Trophoblast cell (in vitro differentiated cells and primary cell): ENCODE data around the gene CPNE2.

ENCODE experiments used
- DNase-seq, 2 donors: peaks; one replicate each; pipeline ENCODE4 v3.0.0-alpha.2; 2016
- H2AFZ ChIP-seq: 2 replicates; pipeline ENCODE4 v1.6.1; 2013; ENCODE audit warnings: low read length, moderate library complexity, mild to moderate bottlenecking; ENCODE audit not compliant: insufficient read depth, poor library complexity
- H2AK5ac ChIP-seq: 2 replicates; pipeline ENCODE4 v1.6.1; 2013; ENCODE audit warnings: mild to moderate bottlenecking, low read length
- H2BK120ac ChIP-seq: 2 replicates; pipeline ENCODE4 v1.6.1; 2013; ENCODE audit warnings: low read length, mild to moderate bottlenecking, moderate library complexity; ENCODE audit not compliant: insufficient read depth, poor library complexity
- H2BK12ac ChIP-seq: 2 replicates; pipeline ENCODE4 v1.6.1; 2013; ENCODE audit warnings: mild to moderate bottlenecking, low read length, moderate library complexity
- H2BK5ac ChIP-seq: 2 replicates; pipeline ENCODE4 v1.6.1; 2013; ENCODE audit warnings: low read length, low read depth, moderate library complexity, mild to moderate bottlenecking; ENCODE audit not compliant: poor library complexity
- H3K14ac ChIP-seq: 2 replicates; pipeline ENCODE4 v1.6.1; 2013; ENCODE audit warnings: mild to moderate bottlenecking, low read length
- H3K18ac ChIP-seq: 2 replicates; pipeline ENCODE4 v1.6.1; 2013; ENCODE audit warnings: mild to moderate bottlenecking, low read length
- H3K23ac ChIP-seq: 2 replicates; pipeline ENCODE4 v1.6.1; 2013; ENCODE audit warnings: low read length
- H3K27ac ChIP-seq: 2 replicates; pipeline ENCODE4 v1.5.1; 2013; ENCODE audit warnings: low read depth, mild to moderate bottlenecking, inconsistent platforms, low read length, moderate library complexity
- H3K27me3 ChIP-seq: 2 replicates; pipeline ENCODE4 v1.6.1; 2013; ENCODE audit warnings: inconsistent platforms, mild to moderate bottlenecking, low read length, moderate library complexity; ENCODE audit not compliant: insufficient read depth
- H3K36me3 ChIP-seq, 2 experiments: 1 replicate in 1 of 2; 2 replicates in 1 of 2; pipeline ENCODE4 v1.6.1; 2013; ENCODE audit warnings: low read length in 2 of 2, mild to moderate bottlenecking in 2 of 2, moderate library complexity in 1 of 2; ENCODE audit not compliant: insufficient read depth in 2 of 2, control insufficient read depth in 1 of 2
- H3K4ac ChIP-seq: 2 replicates; pipeline ENCODE4 v1.6.1; 2013; ENCODE audit warnings: low read depth, mild to moderate bottlenecking, low read length, moderate library complexity
- H3K4me1 ChIP-seq, 2 experiments: 1 replicate in 1 of 2; 2 replicates in 1 of 2; pipeline ENCODE4 v1.6.1; 2013; ENCODE audit warnings: low read length in 2 of 2, mild to moderate bottlenecking in 2 of 2, moderate library complexity in 1 of 2; ENCODE audit not compliant: insufficient read depth in 2 of 2, control insufficient read depth in 1 of 2
- H3K4me2 ChIP-seq: 2 replicates; pipeline ENCODE4 v1.6.1; 2013; ENCODE audit warnings: inconsistent platforms, mild to moderate bottlenecking, low read length, moderate library complexity
- H3K4me3 ChIP-seq: 2 replicates; pipeline ENCODE4 v1.5.1; 2013; ENCODE audit warnings: mild to moderate bottlenecking, low read depth, low read length, inconsistent platforms
- H3K79me1 ChIP-seq: one replicate; pipeline ENCODE4 v1.6.1; 2013; ENCODE audit warnings: low read length
- H3K79me2 ChIP-seq: 2 replicates; pipeline ENCODE4 v1.6.1; 2013; ENCODE audit warnings: low read length, mild to moderate bottlenecking; ENCODE audit not compliant: control insufficient read depth, insufficient read depth, poor library complexity
- H3K9ac ChIP-seq: 2 replicates; pipeline ENCODE4 v1.6.1; 2013; ENCODE audit warnings: mild to moderate bottlenecking, low read length
- H3K9me3 ChIP-seq: 2 replicates; pipeline ENCODE4 v1.6.1; 2013; ENCODE audit warnings: low read depth, mild to moderate bottlenecking, control low read depth, inconsistent platforms, low read length; ENCODE audit not compliant: insufficient read depth
- H4K12ac ChIP-seq: 2 replicates; pipeline ENCODE4 v1.6.1; 2013; ENCODE audit warnings: low read depth, mild to moderate bottlenecking, low read length, moderate library complexity
- H4K8ac ChIP-seq: 2 replicates; pipeline ENCODE4 v1.6.1; 2013; ENCODE audit warnings: low read depth, mild to moderate bottlenecking, low read length, moderate library complexity
- H4K91ac ChIP-seq: one replicate; pipeline ENCODE4 v1.6.1; 2013; ENCODE audit warnings: low read depth, mild to moderate bottlenecking, low read length, moderate library complexity
- WGBS: extraction: QIAGEN DNeasy Blood & Tissue Kit; methylation state at CpG from one replicate; pipeline ENCODE4 v1.1.7; 2013; ENCODE audit warnings: missing lambda C conversion rate; ENCODE audit not compliant: insufficient read length, insufficient coverage; ENCODE audit errors: extremely low coverage; 5-methylcytosine and 5-hydroxymethylcytosine counted together

CPNE2 gene

DNA sequence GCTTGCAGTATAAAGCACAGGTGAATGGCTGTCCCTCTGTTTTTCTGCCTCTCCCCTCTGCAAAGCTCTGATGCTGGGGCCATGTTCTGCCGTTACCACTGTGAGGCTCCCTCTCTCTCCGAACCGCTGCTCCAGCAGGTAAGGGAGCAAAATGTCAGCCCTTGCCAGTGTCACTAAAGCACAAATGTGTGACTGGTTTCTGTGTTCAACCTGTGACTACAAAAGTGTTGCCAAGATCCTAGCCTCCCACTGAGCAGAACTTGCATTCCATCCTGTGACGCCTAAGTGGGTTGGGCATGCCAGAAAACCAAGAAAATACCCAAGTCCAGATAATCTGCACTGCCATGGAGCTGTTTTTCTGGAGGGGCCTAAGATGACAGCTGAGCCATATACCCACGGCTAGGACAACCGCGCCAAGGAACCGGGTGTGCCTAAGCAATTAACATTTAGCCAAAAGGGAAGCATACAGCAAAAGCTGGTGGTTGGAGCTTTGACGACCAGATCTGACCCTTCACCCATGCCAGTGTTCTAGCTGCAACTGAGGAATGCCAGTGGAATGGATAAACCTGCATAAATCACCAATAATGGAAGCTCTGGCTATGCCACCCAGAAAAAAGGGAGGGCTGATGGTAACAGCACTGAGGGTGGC is 58.4 kb downstream of the CPNE2 start:
- Histone ChIP-seq H3K4me2 (no peak overlapping the region), H3K4me3 (no peak overlapping the region), H3K79me2 (no peaks in the 10 kb centered on the region), H3K23ac (no peak overlapping the region), H3K9ac (no peak overlapping the region), H2AFZ (no peak overlapping the region), H2BK120ac (no peak overlapping the region), H3K18ac (no peak overlapping the region), H3K4ac (no peak overlapping the region), H2BK12ac (no peak overlapping the region), H4K91ac (no peak overlapping the region), H4K8ac (no peak overlapping the region), H3K4me1 (no peaks in the 10 kb centered on the region), H2AK5ac (no peak overlapping the region), H3K79me1 (no peaks in the 10 kb centered on the region), H2BK5ac (no peak overlapping the region), H3K9me3 (peaks cover 3% of the 10 kb centered on the region), H4K12ac (no peak overlapping the region), H3K36me3 (peaks cover 19 to 37% of the 10 kb centered on the region in 2 experiments), H3K27ac (no peak overlapping the region), H3K14ac (no peak overlapping the region), H3K27me3 (no peaks in the 10 kb centered on the region)
- no CpG with 5 or more reads among the region's 9 CpGs for WGBS
- no peak for DNase-seq

DNA sequence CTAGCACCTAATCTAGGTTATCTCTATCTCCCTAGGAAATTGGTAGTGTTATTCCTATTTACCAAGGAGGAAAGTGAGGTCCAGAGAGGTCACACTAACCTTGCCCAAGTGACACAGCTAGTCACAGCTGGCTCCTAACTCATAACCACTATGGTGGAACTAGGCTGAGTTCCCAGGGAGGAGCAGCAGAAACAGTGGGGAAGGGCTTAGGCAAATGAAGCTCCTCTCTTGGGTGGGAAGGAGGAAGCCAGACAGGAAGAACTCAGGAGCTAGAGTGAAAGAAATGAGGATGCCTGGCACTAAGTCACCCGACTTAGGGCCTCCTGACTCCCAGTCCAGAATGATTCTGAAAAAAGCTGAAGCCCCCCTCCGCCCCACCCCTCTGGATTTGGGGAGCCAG is 59.0 kb downstream of the CPNE2 start:
- no peak for DNase-seq
- Histone ChIP-seq H2BK12ac (no peak overlapping the region), H3K4me3 (no peak overlapping the region), H3K14ac (no peak overlapping the region), H3K4me2 (no peak overlapping the region), H2AFZ (no peak overlapping the region), H3K9me3 (peaks cover 3% of the 10 kb centered on the region), H4K12ac (no peak overlapping the region), H4K8ac (no peak overlapping the region), H3K23ac (no peak overlapping the region), H2BK5ac (no peak overlapping the region), H3K36me3 (peaks cover 19 to 33% of the 10 kb centered on the region in 2 experiments), H3K9ac (no peak overlapping the region), H2BK120ac (no peak overlapping the region), H3K18ac (no peak overlapping the region), H3K79me2 (no peaks in the 10 kb centered on the region), H2AK5ac (no peak overlapping the region), H3K4me1 (no peaks in the 10 kb centered on the region), H3K27ac (no peak overlapping the region), H3K4ac (no peak overlapping the region), H3K79me1 (no peaks in the 10 kb centered on the region), H4K91ac (no peak overlapping the region), H3K27me3 (no peaks in the 10 kb centered on the region)
- no CpG with 5 or more reads among the region's 2 CpGs for WGBS

GRCh38 chr16:57152096-57153093 is 60.0 kb downstream of the CPNE2 start:
- H3K9me3 ChIP-seq, result peaks cover 3% of the 10 kb centered on the region
- no peak overlapping the region for H3K4me2 ChIP-seq
- no CpG with 5 or more reads among the region's 4 CpGs for WGBS
- no peaks in the 10 kb centered on the region for H3K4me1 ChIP-seq
- H2BK5ac ChIP-seq, result no peak overlapping the region
- no peak overlapping the region for H2BK120ac ChIP-seq
- H3K27ac ChIP-seq, result no peak overlapping the region
- no peak overlapping the region for H3K4ac ChIP-seq
- H4K91ac ChIP-seq, result no peak overlapping the region
- H4K8ac ChIP-seq, result no peak overlapping the region
- no peak overlapping the region for H2BK12ac ChIP-seq
- H3K23ac ChIP-seq, result no peak overlapping the region
- no peak overlapping the region for H2AK5ac ChIP-seq
- no peaks in the 10 kb centered on the region for H3K79me2 ChIP-seq
- H3K4me3 ChIP-seq, result no peak overlapping the region
- no peak overlapping the region for H4K12ac ChIP-seq
- no peaks in the 10 kb centered on the region for H3K27me3 ChIP-seq
- no peak overlapping the region for H2AFZ ChIP-seq
- no peaks in the 10 kb centered on the region for H3K79me1 ChIP-seq
- no peak overlapping the region for H3K9ac ChIP-seq
- no peak overlapping the region for H3K14ac ChIP-seq
- H3K18ac ChIP-seq, result no peak overlapping the region
- no peak for DNase-seq
- H3K36me3 ChIP-seq, result peaks cover 21 to 35% of the 10 kb centered on the region in 2 experiments

DNA sequence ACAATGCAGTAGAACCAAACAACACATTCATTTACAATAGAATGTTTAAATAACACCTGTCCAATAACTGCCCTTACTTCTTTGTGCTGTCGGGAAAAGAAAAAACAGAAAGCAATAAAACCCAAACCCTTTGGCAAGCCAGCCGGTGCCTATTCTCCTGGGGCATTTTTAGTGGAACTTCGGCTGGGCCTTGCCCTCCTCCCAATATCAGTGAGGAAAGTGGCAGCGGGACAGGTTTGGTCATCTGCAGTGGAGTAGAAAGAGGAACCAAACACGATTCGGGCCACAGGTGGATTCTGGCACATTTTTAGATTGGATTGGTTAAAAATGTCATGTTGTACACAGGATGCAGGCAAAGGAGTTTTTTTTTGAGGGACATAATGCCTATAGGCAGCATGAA is 61.5 kb downstream of the CPNE2 start:
- H3K18ac ChIP-seq, result no peak overlapping the region
- H3K23ac ChIP-seq, result no peak overlapping the region
- H3K36me3 ChIP-seq, result peaks cover 22 to 39% of the 10 kb centered on the region in 2 experiments
- no CpG with 5 or more reads among the region's 6 CpGs for WGBS
- H2AFZ ChIP-seq, result no peak overlapping the region
- no peaks in the 10 kb centered on the region for H3K79me2 ChIP-seq
- no peak overlapping the region for H2BK5ac ChIP-seq
- H3K9ac ChIP-seq, result no peak overlapping the region
- no peak overlapping the region for H3K14ac ChIP-seq
- H3K27me3 ChIP-seq, result no peaks in the 10 kb centered on the region
- no peaks in the 10 kb centered on the region for H3K4me1 ChIP-seq
- H2BK120ac ChIP-seq, result no peak overlapping the region
- H3K79me1 ChIP-seq, result no peaks in the 10 kb centered on the region
- no peak overlapping the region for H4K91ac ChIP-seq
- H3K9me3 ChIP-seq, result peaks cover 2% of the 10 kb centered on the region
- no peak overlapping the region for H4K8ac ChIP-seq
- H3K27ac ChIP-seq, result no peak overlapping the region
- no peak for DNase-seq
- no peak overlapping the region for H4K12ac ChIP-seq
- no peak overlapping the region for H3K4ac ChIP-seq
- no peak overlapping the region for H2BK12ac ChIP-seq
- H3K4me3 ChIP-seq, result no peak overlapping the region
- H2AK5ac ChIP-seq, result no peak overlapping the region
- no peak overlapping the region for H3K4me2 ChIP-seq
